Stimulated activated CD8-positive, alpha-beta memory T cell treated with anti-CD3 and anti-CD28 coated beads, Interleukin-4, amount 100 ng/mL, for 1 hour (primary cell): ENCODE measurements around the gene UNC5C.

Experiments
- DNase-seq, 2 donors: peaks; one replicate each; pipeline ENCODE4 v3.0.0-alpha.2; 2020; ENCODE audit warnings: low read depth in 2 of 2, low spot score in 1 of 2

Gene UNC5C

DNA sequence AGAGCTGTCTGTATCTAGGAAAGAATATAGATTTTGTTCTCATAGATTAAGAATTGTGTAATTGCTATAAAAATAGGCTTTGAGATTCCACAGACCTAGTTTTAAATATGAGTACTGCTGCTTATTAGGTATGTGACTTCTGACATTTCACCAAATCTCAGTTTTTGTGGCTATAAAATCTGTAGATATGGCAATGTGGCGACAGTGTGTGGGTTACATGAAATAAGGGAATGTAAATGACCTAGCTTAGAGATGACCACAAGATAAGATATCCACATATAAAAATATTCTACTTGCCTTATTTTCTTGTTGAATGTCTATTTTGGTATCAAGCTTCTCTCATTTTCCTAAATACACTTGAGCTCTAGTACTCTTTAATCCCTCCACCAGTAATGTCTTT lies 193.8 kb downstream of the UNC5C start:
- DNase-seq, result no peak

DNA sequence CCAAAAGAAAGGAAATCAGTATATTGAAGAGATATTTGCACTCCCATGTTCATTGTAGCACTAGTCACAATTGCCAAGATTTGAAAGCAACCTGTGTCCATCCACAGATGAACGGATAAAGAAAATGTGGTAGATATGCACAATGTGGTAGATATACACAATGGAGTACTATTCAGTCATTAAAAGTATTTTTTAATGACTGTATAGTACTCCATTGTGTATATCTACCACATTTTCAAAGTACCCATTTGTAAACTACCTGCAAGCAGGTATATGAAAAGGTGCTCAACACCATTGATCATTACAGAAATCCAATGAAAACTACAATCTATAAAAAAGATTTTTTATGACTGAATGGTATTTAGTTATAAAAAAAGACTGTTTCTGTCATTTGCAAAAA lies 200.4 kb downstream of the UNC5C start:
- DNase-seq, result no peak

DNA sequence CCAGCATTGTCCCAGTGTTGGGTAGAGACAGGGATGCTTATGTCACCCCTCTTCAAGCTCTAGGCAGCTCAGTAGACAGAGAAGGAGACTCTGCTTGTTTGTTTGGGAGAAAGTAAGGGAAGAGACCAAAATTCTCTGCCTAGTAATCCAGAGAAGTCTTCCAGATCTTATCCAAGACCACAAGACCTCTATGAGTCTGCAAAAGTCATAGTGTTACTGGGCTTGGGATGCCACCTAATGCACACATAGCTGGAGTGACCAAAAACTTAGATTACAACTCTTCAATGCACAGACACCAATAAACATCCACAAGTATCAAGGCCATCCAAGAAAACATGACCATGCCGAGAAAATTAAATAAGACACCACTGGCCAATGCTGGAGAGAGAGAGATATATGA lies 205.5 kb downstream of the UNC5C start:
- DNase-seq, result no peak

DNA sequence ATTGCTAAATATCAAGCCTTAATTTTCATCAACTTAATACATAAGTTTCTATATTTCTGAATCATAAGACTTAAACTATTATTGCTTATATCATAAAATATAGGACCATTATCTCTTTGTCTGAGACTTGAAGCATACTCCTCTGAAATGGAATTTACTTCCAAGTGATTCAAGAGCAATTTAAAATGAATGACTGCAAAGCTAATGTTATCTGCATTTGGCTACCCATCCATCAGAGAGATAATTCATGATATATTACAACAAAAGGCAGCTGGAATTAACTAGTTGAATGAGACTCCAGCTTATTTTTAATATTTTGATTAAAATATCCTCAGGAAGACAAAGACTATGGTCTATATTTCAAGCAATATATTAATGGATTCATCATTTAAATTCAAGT lies 208.6 kb downstream of the UNC5C start:
- no peak for DNase-seq

DNA sequence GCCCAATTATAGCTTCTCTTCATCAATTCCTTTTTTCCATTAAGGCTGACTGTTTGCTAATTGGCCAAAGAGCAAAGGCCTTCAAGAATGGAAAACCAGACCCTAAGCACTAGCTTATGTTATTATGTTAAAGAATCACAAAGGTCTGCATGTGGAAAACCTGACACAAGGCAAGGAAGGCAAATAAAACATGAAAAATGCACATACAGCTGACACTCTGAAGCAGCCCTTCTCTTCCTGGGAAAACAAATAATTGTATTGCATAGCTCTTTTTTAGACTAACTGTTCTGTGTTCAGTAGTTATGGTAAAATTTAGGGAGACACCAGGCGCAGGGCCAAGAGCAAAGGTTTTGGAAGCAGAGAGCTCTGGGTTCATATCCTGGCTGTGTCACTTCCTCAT lies 223.1 kb downstream of the UNC5C start:
- DNase-seq, result no peak

DNA sequence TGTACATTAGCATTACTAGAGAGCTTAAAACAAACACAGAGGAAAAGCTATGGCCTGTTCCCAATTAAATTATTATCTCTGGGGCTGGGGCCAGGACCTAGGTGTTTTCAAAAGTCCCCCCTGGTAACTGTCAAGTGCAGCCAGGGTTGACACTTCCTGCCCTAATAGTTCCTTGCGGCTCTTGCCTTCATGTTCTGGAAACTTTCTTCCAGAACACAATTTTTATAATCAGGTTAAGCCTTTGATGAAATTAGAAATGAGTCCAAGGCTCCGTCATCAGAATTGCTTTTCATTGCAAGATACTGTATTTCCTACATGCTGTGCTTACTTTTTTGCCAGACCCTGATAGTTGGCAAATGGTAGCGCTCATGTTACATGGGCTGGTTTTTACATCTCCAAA lies 229.6 kb downstream of the UNC5C start:
- DNase-seq, result no peak

DNA sequence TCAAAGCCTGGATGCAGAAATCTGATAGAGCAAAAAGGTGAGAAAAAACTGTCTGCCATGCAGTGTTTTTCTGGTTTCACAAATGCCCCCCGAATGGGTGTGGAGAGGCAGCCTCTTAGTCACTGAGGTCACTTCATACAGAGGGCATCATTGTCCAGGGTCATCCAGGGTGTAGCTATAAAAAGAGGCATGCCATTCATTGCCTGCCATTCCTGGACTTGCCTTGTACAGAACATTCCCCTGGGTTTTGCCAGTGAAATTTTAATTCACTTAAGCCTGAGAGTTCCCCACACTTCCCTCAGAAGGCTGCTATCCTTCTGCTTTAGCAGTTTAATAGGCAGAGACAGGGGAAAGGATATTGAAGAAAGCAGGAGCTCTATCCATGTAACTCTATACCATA lies 230.3 kb downstream of the UNC5C start:
- DNase-seq, result no peak

DNA sequence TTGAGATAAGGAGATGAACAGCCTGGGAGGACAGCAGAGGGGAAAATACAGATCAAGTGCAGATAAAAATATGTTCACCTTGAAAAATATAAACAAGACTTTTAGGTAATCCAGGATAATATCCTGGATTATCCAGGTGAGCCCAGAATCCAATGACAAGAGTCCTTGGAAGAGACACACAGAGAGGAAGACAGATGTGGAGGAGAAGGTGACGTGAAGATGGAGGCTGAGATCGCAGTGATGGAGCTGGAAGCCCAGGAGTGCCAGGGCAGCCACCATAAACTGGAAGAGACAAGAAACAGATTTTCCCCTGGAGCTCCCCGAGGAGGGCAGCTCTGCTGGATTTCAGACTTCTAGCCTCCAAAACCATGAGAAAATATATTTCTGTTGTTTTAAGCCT lies 230.7 kb downstream of the UNC5C start:
- DNase-seq, result no peak

DNA sequence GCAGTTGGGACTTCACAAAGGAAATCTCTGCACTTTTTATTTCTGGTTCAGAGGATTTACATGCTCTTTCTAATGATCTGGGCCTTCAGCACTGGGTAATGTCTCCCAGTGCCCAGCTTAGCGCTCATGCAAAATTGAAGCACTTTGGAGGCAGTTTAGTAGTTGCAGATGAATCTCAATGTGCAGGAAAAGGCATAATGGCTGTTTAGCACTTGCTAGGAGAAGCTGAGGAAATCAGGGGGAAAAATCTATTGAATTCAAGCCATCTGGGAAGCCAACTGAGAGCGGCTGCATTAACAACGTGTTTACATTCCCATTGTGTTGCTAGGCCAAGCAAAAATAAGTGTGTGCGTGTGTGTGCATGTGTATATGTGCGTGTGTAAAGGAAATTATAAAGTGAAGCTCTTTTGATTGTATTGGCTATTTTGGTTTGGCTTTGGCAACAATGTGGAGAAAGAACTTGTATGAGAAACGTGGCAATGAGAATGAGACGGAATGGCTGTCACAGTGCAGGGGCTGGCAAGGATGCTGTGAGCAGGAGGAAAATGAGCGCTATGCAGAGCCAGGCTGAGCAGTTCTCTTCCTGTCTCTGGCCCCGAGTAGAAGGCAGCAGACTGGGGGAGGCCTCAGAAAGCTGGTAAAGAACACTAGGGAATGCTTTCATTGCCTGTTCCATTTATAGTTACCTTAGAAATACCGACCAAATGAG lies 231.5 kb downstream of the UNC5C start:
- DNase-seq, result no peak

DNA sequence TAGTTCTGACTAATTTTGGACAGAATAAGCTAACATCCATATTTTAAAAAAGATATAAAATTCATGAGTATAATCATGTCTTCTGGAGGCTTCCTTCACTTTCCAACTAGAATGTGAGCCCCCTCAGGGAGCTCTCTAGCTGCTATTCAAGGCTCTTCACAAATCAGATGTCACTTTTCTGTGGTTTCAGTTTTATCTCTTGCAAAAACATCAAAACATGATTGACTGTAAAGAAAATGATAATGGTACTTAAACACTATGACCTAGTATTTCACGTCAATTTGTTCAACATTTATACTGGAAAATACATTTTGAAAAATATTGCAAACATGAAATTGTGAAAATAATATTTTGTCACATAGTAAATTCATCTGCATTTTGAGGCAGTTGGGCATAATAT lies 234.2 kb downstream of the UNC5C start:
- no peak for DNase-seq

DNA sequence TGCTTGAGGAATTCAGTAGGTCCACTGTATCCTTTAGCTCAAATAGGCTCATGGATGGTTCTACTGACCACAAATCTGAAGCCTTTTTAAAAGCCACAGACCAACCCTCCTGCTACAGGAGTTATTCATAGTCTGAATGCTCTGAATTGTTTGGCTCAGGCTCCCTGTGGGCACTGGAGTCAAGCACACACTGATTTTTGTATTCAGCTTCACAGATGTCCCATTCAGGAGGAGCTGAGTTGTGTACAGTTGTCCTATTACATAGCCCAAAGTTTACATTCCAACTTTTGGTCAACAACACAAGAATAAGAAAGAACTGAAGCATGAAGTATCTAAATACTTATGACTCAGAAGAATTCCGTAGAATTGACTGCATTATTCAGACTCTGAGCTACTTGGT lies 243.9 kb downstream of the UNC5C start:
- DNase-seq, result no peak

DNA sequence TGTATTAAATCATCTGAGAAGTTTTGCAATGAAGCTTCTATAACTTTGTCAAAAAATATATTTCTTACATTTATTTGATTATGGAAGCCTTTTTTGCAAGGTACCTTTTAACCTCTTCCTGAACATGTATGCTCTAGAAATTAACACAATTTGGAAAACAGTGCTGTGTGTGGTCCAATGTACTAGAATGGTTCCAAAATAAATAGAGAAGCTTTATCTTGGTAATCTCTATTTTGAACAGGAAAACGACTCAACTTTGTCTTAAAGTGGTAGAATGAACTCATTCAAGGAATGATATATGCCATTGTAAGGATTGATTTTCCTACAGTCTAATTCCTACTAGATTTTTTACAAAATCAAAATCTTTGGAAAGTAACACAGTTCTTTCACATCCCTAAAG lies 248.5 kb downstream of the UNC5C start:
- no peak for DNase-seq

DNA sequence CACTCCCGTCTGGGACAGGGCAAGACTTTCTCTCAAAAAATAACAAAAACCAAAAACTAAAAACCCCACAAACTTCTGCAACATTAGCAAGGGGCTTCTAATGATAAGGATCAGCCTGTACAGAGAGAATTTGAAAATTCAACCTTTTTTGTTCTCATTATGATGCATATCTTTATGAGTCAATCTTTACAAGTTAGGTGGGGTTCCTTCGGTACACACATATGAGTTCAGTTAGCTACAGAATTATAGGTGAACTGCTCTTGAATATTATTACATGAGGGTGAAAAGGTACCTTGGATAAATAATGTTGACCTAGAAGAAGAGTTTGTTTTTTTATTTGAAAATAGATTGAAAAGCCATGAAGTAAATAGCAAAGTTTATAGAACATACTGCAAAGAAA lies 252.7 kb downstream of the UNC5C start:
- no peak for DNase-seq

DNA sequence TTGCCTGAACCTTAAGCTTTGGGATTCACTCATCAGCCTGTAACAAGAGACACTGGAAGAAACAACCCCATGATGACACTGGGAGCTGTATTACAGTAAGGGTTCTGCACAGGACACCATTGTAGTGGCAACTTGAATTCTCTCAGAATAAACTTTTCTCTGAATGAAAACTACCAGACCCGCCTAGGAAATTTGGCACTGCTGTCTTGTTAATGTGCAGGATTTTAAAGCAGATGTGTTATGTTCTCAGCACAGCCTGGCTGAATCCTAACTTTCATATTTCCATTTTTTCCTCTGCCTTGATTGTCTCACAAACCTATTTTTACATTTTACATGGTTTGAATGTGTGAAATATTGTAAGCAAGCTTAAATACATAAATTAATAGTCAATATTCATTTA lies 253.6 kb downstream of the UNC5C start:
- DNase-seq, result no peak

DNA sequence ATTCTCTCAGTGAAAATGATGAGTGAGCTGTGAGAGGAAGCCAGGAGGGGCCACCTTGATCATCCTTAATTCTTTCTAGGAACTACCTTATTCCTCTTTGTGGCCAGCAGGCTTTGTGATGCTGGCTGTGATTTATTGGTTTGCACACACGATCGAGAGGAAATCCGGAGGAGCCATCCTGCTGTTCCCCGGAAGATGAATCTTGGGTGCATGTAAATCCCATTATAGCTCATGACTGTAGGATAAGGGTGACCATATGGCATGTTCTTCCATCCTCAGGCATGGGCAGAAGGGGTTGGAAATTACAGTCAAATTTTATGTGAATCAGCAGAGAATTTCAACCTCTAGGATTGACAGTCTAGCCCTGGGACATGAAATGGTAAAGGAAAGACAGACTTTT lies 254.5 kb downstream of the UNC5C start:
- no peak for DNase-seq

DNA sequence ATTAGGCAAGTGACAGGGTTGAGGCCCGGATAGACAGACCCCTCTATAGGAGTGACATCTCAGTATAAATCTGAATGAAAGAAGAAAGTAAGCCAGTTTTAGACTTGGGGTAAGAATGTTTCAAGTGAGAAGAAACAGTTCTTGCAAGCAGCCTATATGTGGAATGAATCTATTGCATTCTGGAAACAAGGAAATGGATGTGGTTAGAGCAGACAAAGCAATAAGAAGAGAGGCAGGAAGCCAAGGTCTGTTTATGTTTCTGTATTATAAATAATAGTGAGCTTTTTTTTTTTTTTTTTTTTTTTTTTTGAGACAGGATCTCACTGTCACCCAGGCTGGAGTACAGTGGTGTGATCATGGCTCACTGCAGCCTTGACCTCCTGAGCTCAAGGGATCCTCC lies 255.8 kb downstream of the UNC5C start:
- DNase-seq, result no peak

DNA sequence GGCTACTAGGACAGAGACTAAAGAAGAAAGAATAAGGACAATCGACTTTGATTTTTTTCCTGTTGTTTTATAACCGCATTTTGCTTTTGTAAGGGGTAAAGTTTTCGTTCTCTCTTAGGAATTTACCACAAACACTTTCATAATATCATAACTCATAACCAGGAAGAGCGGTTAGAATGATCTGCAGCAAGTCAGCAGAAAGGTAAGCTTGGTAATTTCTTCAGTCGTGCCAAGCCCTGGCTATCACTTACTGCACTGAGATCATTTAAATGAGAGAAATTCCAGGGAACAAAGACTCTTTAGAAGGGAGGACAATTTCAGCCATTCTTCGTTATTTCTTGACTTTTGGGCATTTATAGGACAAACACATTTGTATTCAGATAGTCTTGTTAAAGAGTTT lies 258.1 kb downstream of the UNC5C start:
- no peak for DNase-seq

DNA sequence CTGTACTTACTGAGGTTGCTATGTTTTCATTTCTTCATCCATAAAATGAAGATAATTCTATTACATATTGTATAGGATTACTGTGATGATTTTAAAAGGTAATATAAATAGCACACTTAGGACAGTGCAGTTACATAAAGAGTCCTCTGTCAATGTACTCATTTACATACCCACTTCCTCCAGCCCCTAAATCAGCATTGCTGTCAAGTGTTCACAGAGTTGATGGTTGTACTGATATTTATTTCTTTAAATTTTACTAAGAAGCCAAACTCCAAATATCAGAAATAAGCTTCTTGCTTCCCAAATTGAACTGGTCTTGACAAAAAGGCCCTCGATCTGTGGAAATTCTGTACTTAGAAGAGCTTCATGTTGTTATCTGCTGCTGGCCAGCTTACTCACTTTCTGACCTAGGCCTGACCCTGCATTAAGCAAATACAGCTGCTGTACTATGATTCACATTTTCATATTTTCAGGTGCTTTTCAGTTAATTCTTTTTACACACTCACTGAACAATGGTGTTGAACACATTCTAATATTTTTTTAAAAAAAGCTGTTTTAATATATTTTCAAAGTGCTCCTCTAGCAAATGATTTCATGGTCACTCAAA lies 259.6 kb downstream of the UNC5C start:
- DNase-seq, result no peak

DNA sequence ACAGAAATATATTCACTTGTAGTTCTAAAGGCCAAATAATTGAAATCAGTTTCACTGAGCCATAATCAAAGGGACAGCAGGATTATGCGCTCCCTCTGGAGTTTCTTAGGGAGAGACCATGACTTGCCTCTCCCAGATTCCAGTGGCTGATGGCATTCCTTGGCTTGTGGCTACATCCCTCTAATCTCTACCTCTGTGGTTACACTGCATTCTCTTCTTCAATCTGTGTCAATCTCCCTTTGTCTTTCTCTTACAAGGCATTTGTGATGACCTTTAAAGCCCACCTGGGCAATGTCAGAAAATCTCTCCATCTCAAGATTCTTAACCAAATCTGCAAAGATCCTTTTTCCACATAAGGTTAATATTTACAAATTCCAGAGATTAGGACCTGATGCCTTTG lies 260.2 kb downstream of the UNC5C start:
- DNase-seq, result no peak

DNA sequence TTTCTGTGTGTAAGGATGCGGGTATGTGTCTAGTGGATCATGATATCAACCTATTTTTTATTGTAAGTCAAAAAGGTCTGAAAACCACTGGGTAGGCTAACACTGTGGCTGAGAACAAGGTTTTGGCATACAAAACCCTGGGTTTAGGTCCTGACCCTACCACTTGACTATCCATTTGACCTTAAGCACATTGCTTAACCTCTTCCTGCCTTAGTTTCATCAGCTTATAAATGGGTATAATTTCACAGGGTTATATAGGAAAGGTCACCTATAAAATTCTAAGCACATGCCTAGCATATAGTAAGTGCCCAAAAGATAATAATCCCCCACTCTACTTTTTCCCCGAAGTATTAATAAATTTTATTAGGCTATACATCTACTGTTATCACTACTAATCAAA lies 263.0 kb downstream of the UNC5C start:
- no peak for DNase-seq

DNA sequence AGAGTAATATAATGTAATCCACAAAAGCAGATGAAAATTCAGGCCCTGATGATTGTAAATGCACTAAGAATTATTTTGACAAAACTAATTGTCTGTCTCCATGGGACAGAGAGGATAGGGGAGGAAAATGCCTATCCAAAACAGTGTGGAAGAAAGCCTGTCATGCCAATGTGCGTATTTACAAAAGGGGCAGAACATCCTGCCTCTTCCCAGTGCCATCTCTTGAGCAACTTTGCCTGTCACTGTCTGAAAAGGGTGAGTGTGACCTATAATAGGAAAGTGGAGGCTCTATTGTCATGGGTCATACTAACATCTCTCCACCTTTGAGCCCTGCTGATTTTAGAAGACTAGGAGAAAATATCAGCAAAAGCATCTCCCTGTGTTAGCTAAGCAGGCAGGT lies 264.1 kb downstream of the UNC5C start:
- DNase-seq, result no peak

DNA sequence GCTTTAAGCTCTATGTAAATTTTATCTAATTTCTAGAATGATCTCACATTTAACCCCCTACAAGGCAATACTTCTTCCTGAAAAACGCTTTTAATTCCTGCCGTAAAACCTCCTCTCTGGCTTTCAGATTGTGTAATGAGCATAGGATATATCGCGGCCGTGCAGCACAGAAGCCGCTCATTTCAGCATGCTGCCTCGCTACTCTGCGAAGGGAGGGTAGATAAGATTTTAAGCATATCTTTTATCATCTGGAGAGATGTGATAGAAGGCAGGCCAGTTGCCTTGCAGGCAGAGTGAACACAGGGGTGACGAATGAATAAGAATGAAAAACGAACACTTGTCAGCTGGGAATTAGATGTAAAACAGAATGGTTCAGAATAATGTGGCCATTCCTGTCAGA lies 265.5 kb downstream of the UNC5C start:
- no peak for DNase-seq

DNA sequence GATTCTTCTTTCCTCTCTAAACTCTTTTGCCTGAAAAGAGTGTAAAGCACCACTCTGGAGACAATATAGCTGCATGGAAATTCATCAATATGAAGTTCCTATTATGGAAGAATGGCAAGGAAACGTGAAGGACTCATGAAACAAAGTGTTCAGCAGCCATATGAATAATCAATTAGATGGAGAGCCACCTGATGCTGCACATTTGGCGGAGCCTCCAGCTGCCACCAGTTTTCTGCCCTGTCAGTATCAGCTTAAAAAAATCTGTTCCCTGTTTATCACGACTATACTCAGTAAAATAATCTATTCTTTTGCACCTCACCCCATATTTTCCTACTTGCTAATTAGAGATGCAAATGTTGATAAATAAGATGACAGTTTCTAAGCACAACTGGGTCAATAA lies 276.0 kb downstream of the UNC5C start:
- DNase-seq, result no peak
